Suppressor macrophage (primary cell): ENCODE data around the gene DNAI4.
"Not testable (repeated sequence)": the region's sequence is repeated elsewhere in the genome, so short reads cannot be mapped to it uniquely, and the experiment has no call there.

Experiments used
- DNase-seq, 4 experiments: peaks; one replicate each; pipeline ENCODE4 v3.0.0-alpha.2; 2020 to 2022

The DNAI4 gene

DNA sequence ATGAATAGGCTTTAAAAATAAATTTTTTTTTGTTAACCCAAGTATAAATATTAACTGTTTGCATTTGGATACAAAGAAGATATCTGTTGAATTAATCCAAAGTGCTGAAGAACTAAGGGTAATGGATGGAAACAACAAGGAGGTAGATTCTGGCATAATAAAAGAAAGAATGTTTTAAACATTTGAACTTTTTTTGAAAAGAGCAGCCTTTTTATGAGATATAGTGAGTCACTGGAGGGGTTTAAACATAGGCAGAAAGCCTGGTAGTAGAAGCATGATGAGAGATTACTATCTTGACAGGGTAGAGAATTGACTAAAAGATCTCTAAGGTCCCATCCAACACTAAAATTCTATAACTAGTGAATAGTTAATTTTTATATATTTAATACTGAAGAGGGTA is 2.9 kb upstream of the DNAI4 start:
- no peak for DNase-seq

DNA sequence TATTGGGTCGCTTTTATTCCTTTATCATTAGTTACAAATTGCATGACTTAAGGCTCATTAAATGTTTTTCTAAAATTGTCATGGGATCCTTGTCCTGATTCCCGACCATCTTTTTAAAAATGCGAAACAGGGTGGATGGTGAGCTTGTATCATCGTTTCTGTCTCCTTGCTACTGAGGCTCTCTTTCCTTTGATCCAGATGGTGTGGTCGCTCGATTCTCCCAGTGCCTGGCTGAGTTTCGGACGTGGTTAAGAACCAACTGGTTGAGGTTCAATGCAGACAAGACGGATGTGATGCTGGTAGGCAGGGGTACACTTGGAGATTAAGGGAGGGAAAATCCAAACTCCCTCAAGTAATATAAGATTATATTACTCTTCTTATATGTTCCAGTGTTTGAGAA is 1.3 kb upstream of the DNAI4 start:
- DNase-seq: no peak

DNA sequence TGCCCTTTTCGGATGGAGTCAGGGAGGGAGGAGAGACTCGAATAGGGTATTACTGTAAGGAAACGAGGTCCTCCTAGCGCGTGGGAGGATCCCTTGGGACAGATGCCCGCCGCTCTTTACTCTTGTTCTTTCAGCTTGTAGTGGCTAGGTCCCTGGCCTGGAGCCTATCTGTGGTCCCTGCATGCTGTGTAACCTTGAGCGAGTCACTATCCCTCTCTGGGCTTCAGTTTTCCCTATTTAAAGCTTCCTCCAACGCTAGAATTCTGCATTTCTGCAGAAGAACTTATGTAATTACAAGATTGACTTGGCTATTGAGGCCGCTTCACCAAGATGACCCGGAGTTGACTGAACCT is 878 bp upstream of the DNAI4 start:
- DNase-seq: no peak

DNA sequence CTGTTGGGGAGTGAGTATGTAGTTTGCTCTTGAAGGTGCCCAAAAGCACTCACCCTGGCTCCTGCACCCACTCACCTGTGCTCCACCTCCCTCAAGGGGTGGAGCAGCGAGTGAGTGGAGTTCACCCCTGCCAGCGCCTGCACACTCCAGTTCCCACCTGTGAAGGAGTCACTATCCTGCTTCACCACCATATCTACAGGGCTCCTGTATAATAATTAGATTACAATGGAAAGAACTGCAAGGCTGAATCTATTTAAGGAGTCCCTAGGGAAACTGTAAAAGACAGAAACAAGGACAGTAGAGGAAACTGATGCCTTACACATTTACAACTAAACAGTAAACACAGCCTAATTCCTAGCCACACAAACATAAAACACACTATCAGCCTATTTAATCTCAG is 4.1 kb downstream of the DNAI4 start:
- DNase-seq: no peak

DNA sequence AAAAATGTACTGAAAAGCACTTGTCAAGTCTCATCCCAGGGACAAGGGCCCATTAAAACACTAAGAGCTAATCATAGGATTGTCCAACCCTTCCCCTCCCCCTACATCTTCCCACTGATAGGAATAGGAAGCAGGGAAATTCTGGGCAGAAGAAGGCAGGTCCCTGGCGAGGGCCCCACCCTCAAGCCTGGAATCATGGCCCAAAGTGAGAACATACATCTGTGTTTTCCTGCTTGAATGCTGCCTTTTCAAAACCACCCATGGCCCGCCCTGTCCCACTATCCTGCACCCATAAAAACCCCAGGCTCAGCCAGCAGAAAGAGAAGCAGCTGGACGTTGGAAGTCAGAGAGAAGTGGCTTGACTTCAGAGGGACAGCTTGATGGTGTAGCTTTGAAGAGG is 4.8 kb downstream of the DNAI4 start:
- DNase-seq: no peak

DNA sequence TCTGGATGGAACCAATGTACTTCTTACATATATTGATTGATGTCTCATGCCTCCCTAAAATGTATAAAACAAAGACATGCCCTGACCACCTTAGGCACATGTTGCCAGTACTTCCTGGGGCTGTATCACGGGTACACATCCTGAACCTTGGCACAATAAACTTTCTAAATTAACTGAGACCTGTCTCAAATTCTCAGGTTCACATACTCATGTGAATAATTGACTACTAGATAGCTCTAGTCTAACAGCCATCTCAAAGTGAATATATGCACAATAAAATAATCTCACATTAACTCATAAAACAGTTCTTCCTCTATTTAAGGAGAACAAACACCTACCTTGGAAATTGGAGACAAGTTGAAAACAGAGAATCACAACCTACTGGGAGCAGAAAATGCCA is 5.6 kb downstream of the DNAI4 start:
- DNase-seq: no peak

DNA sequence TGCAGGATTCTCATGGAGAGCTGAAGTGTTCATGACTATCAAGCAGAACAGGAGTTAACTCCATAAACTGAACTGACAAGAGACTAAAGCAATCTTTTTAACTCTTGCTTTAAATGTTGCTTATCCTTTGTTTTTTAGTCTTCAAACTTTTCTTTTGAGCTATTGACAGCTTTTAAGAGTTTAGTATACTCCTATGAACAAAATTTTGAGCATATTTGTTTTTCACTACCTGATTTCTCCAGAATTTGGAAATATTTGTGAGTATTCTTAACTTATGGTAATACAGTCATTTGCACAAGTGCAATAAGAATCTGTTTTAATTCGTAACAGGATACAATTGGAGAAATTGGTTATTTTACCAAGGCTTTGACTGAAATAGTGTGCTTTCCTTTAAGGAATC is 7.2 kb downstream of the DNAI4 start:
- no peak for DNase-seq

DNA sequence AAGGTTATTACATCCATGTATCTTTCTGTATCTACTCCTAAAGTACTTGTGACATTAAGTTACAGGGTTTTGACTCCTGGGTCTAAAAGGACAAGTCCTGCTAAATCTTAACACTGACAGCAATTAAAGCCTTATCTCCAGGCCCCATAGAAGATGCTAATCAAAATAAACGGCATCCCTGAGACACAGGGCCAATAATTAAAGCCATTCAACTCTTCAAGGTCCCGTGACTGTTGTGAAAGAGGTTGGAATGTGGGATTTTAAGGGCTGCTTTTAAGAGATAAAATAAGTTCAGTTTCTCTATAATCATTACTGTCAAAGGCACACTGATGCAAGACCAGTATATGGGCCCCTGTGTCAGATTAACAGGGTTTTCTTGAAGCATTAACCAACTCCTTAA is 8.3 kb downstream of the DNAI4 start:
- DNase-seq: no peak

DNA sequence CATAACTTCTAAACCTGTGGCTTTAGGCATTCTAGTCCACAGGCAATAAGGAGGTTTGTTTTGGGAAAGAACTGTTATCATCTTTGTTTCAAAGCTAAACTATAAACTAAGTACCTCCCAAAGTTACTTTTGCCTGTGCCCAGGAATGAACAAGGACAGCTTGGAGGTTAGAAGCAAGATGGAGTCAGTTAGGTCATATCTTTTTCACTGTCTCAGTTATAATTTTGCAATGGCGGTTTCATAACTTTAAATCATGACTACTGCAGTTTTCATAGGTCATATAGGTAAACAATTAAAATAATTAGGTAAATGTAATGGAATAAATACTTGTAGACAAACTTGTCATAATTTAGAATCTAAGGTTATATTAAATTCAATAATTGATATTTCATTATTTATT is 9.5 kb downstream of the DNAI4 start:
- DNase-seq: not testable (repeated sequence)

DNA sequence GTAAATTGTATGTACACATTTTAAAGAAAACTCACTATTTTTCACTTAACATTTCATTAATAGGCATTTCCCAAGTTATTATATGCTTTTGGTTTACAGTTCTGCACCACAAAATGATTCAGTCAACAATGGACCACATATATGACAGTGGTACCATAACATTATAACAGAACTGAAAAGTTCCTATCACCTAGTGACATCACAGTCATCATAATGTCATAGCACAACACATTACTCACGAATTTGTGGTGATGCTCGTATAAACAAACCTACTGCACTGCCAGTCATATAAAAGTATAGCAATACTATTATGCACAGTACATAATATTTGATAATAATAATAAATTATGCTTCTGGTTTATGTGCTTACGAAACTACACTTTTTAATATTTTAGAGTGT is 30.9 kb downstream of the DNAI4 start:
- DNase-seq: no peak

DNA sequence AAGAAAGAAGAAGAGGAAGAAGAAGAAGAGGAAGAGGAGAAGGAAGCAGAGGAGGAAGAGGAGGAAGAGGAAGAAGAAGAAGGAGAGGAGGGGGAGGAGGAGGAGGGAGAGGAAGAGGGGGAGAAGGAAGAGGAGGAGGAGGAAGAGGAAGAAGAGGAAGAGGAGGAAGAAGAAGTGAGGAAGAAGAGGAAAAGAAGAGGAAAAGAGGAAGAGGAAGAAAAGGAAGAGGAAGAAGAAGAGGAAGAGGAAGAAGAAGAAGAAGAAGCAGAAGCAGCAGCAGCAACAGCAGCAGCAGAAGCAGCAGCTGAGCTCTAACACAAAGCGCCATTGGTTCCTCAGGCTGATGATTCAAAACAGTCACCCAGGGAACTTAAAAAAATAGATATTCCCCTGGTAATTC is 34.0 kb downstream of the DNAI4 start:
- peak in 3 of 4 experiments; percentile 4 to 31 (median 9) for DNase-seq

DNA sequence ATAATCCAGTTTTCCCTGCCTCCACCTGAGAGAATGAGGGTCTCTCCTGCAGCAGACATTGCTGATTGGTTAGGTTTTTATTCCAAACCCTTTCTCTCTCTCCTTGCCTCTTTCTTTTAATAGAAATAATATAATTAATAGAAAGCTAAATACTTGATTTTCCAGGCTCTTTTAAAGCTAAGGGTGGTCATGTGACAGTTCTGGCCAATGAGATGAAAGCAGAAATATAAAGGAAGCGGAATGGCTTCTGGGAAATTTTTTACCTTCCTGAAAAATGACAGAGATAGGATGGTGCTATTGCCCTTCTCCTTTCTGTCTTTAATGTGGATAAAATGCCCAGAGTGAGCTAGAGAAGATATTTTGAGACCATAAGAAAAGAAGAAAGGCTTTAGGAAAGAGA is 35.6 kb downstream of the DNAI4 start:
- DNase-seq: no peak

DNA sequence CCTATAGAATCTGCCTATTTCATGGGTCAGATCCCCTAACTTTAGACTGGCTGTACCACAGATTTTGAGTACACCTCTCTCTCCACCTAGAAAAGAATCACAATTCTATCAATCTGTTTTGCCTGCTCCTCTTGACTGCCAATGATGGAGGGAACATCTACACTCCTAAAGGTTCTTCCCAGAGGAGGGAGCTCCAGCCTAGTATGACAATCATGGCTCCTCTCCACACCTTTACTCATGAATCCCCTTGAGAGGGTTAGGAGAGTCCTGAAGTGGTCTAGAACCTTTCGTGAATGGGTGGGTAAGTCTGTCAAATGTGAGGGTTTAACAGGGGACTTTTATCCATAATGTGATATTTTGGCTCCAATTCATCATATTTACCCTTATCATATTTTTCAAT is 48.0 kb downstream of the DNAI4 start:
- no peak for DNase-seq

DNA sequence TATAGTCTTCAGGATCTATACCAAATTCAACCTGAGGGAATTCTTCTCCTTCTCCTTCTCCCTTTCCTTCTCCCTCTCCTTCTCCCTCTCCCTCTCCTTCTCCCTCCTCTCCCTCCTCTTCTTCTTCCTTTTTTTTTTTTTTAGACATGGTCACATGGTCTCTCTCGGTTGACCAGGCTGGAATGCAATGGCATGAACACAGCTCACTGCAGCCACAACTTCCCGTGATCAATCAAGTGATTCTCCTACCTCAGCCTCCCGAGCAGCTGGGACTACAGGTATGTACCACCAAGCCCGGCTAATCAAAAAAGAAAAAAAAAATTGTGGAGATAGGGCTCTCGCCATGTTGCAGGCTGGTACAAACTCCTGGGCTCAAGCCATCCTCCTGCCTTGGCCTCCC is 51.5 kb downstream of the DNAI4 start:
- DNase-seq: no peak

DNA sequence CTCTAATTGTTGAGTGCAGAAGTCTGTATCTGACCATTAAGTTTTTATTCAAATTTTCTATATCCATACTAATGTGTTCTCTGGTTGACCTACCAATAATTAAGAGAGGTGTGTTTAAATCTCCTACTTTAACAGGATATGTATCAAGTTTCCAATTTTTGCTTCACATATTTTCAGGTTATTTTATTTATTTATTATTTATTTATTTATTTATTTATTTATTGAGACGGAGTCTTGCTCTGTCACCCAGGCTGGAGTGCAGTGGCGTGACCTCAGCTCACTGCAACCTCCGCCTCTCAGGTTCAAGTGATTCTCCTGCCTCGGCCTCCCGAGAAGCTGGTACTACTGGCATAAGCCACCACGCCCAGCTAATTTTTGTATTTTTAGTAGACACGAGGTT is 52.6 kb downstream of the DNAI4 start:
- DNase-seq: not testable (repeated sequence)

DNA sequence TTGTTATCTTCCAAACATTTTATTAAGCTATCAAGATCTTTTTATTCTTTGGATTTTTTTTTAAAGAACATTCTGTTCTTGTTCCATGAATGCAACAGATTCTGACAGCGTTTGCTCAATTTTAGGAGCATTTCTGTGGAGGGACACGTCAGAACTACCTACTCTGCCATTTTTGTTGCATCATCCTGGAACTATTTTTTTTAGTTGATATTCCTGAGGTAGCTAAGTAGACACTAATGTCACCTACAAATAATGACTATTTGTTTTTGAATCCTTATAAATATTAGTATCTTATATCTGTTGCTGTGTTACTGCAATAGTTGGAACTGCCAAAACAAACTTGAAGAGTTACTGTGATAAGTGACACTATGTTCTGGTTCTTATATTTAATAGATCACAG is 57.2 kb downstream of the DNAI4 start:
- no peak for DNase-seq

DNA sequence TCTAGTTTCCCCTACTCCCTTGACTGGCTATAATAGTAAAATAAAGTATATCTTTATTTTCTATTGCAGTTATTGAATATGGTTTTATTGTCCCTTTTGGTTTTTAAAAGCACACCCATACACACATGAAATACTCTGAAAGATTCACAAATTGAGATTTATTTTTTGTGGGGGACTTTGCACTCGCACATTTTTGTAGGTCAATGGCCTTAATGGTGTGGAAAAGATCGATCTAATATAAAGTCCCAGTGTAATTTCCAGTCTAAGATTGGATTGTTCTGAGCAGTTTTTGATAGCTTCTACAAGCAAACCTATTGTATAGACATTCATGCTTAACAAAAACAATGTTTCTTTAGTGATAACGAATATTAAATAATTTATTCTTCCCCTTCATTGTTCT is 64.1 kb downstream of the DNAI4 start:
- DNase-seq: no peak

DNA sequence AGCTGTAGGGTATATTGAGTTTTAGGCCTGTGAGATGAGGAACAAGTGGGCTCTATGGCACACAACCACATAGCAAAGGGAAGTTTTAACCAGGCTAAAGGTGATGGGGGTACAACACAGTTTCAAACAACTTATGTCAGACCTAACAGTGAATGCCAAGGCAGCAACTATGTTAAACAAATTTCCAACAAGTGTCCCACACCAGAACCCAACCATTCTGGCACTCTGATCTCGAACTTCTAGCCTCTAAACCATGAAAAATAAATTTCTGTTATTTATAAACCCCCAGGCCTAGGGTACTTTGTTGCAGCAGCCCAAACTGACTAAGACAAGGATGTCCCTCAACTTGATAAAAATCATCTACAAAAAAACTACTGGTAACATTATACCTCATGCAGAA is 71.3 kb downstream of the DNAI4 start:
- no peak for DNase-seq

DNA sequence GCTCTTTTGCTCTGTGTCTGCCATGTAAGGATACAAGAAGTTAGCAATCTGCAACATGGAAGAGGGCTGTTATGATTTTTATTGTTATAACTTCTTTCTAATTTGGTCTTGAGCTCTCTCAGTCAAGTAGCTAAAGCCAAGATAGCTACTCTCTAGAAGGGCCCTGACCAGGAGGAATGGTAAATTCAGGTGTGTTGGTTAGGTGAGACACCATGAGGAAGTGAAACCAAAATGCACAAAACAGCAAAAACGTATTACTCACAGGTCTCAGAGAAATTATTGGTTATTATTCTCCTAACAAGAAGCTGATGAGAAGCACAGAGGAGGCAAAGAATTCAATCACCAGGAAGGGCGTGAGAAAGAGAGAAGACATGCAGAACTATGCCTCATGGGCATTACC is 71.8 kb downstream of the DNAI4 start:
- DNase-seq: no peak

DNA sequence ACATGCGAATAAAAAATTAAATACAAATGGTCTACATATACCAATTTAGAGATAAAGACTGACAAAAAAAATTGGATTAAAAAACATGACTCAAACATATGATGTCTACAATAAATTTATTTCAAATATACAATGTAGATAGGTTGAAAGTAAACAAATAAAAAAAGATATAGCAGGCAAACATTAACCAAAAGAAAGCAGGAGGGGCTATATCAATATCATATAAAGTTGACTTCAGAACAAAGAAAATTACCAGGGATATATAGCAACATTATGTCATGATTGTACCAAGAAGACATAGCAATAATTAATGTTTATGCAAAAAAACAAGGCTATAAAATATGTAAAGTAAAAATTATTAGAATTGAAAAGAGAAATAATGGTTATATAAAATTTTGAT is 73.7 kb downstream of the DNAI4 start:
- DNase-seq: no peak

DNA sequence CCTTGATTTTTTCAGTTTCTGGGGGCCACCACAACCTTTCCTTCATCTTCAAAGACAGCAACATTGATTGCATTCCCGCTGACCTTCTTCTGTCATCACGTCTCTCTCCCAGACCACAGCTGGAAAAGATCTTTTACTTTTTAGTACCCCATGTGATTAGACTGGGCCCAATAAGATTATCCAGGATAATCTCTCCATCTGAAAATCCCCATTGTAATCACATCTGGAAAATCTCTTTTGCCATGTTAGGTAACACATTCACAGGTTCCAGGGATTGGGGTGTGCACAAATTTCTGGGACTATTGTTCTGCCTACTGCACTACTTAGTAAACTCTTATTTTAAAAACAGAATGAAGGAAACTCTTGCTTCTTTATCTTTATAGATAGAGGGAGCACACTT is 76.5 kb downstream of the DNAI4 start:
- DNase-seq: no peak

DNA sequence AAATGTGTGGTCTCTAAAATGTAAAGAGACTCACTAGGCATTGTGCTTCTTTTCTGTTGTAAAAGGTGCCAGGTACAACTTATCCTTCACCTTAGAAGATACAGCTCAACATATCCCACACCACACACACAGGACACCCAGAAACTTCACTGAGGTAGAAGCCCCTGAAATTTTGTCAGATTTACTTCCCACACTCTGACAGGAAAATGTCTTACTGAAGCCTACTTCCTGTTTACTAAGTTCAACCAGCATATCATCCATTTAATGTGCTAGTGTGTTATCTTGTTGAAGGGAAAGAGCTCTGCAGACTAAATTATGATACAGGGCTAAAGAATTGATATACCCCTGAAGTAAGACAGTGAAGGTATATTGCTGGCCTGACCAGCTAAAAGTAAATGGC is 83.7 kb downstream of the DNAI4 start:
- peak in 1 of 4 experiments; percentile 10 for DNase-seq

DNA sequence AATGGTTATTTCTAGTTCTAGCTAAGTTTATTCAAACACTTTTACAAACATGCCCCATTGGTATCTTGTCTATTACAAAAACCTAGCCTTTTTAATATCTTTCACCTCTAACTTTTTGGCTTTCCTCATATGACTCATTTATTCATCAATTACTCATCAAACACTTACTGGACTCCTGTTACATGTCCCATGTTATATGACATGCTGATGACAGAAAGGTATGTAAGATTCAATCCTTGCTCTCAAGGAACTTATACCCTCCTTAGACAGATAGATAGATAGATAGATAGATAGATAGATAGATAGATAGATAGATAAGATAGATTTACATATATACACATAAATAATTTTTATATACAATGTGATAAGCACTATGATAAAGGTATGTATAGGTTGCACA is 89.7 kb downstream of the DNAI4 start:
- DNase-seq: no peak

DNA sequence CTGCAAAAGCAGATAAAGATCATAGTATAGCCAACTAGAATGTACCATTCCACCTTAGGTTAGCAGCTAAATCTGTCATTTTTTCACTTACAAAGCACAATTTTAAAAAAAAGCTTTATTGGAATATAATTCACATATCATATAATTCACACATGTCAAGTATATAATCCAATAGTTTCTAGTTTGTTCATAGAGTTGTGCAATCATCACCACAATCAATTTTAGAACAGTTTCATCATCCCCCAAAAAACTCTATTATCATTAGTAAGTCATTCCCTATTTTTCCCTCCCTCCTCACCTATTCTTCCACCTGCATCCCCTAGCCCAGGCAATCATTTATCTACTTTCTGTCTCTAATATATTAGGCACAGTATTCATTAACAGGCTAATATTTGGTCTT is 91.5 kb downstream of the DNAI4 start:
- DNase-seq: no peak

DNA sequence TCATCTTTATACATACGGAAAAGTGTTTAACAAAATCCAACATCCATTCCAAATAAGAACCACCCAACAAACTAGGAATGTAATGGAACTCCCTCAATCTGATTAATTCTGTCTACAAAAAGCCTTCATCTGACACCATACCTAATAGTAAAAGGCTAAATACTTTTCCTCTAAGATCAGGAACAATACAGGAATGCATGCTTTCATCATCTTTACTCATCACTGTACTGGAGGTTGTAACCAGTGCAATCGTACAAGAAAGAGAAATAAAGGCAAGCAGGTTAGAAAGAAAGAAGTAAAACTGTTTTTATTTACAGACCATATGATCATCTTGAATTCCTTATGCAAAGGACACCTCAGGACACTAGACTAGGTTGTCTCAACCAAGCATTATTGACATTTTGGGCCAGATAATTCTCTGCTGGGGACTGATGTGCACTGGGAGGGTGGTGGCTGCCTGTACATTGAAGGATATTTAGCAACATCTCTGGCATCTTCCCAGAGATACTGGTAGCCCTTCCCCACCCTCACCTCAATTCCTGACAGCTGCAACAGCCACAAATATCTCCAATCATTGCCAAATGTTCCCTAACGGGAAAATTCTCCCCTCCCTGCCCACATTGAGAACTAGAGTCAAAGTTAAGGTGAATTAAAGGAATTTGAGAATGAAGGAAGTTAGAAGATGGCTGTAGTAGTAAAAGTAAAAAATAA is 93.0 kb downstream of the DNAI4 start:
- no peak for DNase-seq

DNA sequence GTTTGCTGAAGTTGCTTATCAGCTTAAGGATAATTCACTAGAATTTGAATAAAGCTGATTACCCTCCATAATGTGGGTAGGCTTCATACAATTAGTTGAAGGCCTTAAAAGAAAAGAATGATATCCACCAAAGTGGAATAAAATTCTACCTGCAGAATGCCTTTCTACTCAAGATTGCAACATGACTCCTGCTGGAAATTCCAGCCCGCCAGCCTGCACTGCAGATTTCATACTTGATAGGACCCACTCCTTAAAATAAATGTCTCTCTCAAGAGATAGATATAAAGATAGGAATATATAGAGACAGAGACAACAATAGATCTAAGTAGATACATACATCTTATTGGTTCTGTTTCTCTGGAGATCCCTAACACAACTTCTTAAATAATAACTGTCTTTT is 99.9 kb downstream of the DNAI4 start:
- DNase-seq: no peak
